ENCODE results near the gene SEMA4B. TPM values are rescaled to one million over a fixed set of nuclear protein-coding genes. Genes with fewer than 3 reads are reported as not detected.

The SEMA4B gene
- total and polyA plus RNA-seq, 9 of the 15 experiments (the other 6 are each of a cell fraction or from before 2014, with no cell fraction given), result 1.3 to 33.6 (median 11.0) TPM

- TF ChIP-seq AFF1 (IDR thresholded peaks at IDR 0.05; ENCODE audit: low read depth in 1 of 2, partially characterized antibody in 2 of 2) (peak in 1 of 2 experiments; percentile 25), VEZF1 (CRISPR knock-in tag; IDR thresholded peaks at IDR 0.05) (peak; percentile 29; the same call in 1 of the 2 replicates), RB1 (IDR thresholded peaks at IDR 0.05; ENCODE audit: low read depth) (0 out of 2 replicates have a peak, but pooled peaks have one; percentile 5), POLR2AphosphoS5 (IDR thresholded peaks at IDR 0.05; ENCODE audit: control insufficient read depth, insufficient read depth, low read depth, low read length) (no peak), ZNF398 (CRISPR knock-in tag; IDR thresholded peaks at IDR 0.05) (no peak), ZNF184 (CRISPR knock-in tag; IDR thresholded peaks at IDR 0.05) (no peak), RBM14 (IDR thresholded peaks at IDR 0.05; ENCODE audit: borderline replicate concordance, insufficient read depth, low read depth, low read length) (no peak), EP300 (IDR thresholded peaks at IDR 0.05; ENCODE audit: low read length) (peak; percentile 59), JUN (IDR thresholded peaks at IDR 0.05; ENCODE audit: borderline replicate concordance, low read depth, low read length) (peak; percentile 86), JUN (CRISPR knock-in tag; IDR thresholded peaks at IDR 0.05; ENCODE audit: borderline replicate concordance) (no peak), ZNF316 (IDR thresholded peaks at IDR 0.05) (peak; percentile 56)
Measured at GRCh38 chr15:90165659-90166489, 35.3 kb upstream of the SEMA4B start (continued).
